HG02571 (cell line): ENCODE measurements around the gene ITIH2.

Experiments used
- ATAC-seq: cut with Tn5 transposase; IDR thresholded peaks from one replicate; pipeline ENCODE4 v1.9.1; 2021; ENCODE audit warnings: mild to moderate bottlenecking, moderate library complexity; ENCODE audit not compliant: unreplicated experiment

ITIH2 gene

GRCh38 chr10:7792541-7792940 is 89.4 kb downstream of the ITIH2 start:
- no peak for ATAC-seq

DNA sequence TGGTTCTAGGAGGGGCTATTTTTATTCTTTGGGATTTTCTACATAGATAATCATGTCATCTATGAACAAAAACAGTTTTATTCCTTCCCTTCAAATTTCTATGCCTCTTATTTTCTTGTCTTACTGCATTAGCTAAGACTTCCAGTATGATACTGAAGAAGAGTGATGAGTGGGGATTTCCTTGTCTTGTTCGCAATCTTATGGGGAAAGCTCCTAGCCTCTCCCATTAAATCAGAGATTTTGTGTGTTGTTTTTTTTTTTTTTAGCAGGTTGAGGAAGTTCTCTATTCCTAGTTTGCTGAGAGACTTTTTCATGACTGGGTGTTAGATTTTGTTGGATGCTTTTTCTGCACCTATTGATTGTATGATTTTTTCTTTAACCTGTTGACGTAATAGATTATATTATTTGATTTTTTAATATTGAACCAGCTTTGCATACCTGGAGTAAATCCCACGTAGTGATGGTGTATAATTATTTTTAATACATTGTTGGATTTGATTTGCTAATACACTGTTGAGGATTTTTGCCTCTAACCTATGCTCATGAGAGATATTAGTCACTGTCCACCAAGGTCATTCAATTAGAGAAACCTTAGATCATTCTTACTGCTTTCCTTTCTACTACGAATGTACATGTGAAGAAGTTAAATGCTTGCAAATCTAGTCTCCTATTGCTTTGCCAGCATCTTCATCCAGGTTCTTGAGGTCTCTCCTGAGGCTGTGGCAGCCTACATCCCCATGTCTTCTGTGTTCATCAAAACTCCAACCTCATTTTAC is 91.3 kb downstream of the ITIH2 start:
- ATAC-seq = no peak

DNA sequence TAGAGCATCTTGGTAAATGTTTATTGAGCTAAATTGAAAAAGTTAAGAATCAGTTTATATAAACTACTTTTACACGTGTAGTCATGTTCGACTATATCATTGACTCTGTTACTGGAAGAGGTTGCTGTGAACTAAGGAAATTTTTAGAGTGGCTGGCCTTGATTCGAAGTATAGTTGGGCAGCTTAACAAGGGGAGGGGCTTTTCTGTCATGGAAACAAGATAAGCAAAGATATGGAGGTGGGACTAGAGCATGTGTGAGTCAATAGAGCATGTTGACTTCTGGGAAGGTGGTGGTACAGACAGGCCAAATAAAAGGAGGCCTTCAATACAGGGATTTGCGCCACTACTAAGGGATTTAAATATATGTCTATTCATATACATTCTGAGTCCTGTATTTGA is 92.5 kb downstream of the ITIH2 start:
- no peak for ATAC-seq

- no peak for ATAC-seq
Measured at GRCh38 chr10:7797582-7797981, 94.5 kb downstream of the ITIH2 start.
